AG04450 (cell line): ENCODE measurements around the gene FGD4. TPM values are rescaled to one million over a fixed set of nuclear protein-coding genes. Genes with fewer than 3 reads are reported as not detected.
A peak's percentile ranks its signal among the peaks of the same experiment; 100 is the strongest.

Experiments used
- CTCF ChIA-PET: fragments of 300-600, 350-600 bp; formaldehyde crosslinking; extraction: SDS; loops from one replicate; lab custom pipeline; 2022; ENCODE audit warnings: antibody characterized with exemption, inconsistent platforms; lab: Charles Lee
- POLR2A ChIA-PET: fragments of 350-600 bp; formaldehyde crosslinking; extraction: SDS; loops from one replicate; lab custom pipeline; 2021; ENCODE audit warnings: antibody characterized with exemption, inconsistent platforms; lab: Yijun Ruan, JAX
- DNase-seq: peaks from one replicate; pipeline ENCODE4 v3.0.0-alpha.2; 2011; ENCODE audit warnings: low read depth, low spot score
- H3K27ac ChIP-seq: one replicate; pipeline ENCODE4 v1.5.1; 2012; ENCODE audit warnings: low read depth, low read length, control low read depth
- H3K27me3 ChIP-seq: one replicate; pipeline ENCODE4 v1.6.0; 2012; ENCODE audit warnings: low read length; ENCODE audit not compliant: control insufficient read depth, insufficient read depth
- H3K4me3 ChIP-seq: 2 replicates; pipeline ENCODE4 v1.5.1; 2011; ENCODE audit warnings: mild to moderate bottlenecking, low read depth, low read length, control low read depth
- H3K9me3 ChIP-seq: 2 replicates; pipeline ENCODE4 v1.5.1; 2012; ENCODE audit warnings: low read length; ENCODE audit not compliant: control insufficient read depth, insufficient read depth
- CTCF ChIP-seq: IDR thresholded peaks from 2 replicates; pipeline ENCODE4 v1.5.1; 2011; ENCODE audit warnings: low read depth, low read length, control low read depth, inconsistent platforms
- polyA plus RNA-seq: library from polyadenylated mRNA; depleted of rRNA; stranded (reverse); fragments of >200 nt; gene quantifications from 2 replicates; pipeline ENCODE4 v1.2.3, GENCODE V29; 2011

Gene FGD4
- polyA plus RNA-seq, 1 experiment: 5.1 TPM

- POLR2A ChIA-PET: no interaction called here
- DNase-seq: no peak
- Histone ChIP-seq H3K27me3 (no peaks in the 10 kb centered on the region), H3K27ac (no peak overlapping the region), H3K4me3 (no peak overlapping the region), H3K9me3 (no peaks in the 10 kb centered on the region)
- TF ChIP-seq CTCF: no peak
- CTCF ChIA-PET: interaction anchor here (0.9 to 1.0 kb wide), 3 partner anchors 10 to 297 kb away, joined by 3 to 4 read pairs (median 3); no protein-coding TSS in a partner anchor
These were observed 263.3 kb downstream of the FGD4 start for GRCh38 chr12:32662665-32663064.

GRCh38 chr12:32666018-32666417 lies 266.7 kb downstream of the FGD4 start:
- no peak for TF ChIP-seq CTCF
- ChIA-PET CTCF (no interaction called here), POLR2A (no interaction called here)
- H3K4me3 ChIP-seq: no peak overlapping the region
- H3K9me3 ChIP-seq: peaks cover 10% of the 10 kb centered on the region
- no peak overlapping the region for H3K27ac ChIP-seq
- DNase-seq: no peak
- no peaks in the 10 kb centered on the region for H3K27me3 ChIP-seq

GRCh38 chr12:32669584-32669983 lies 270.2 kb downstream of the FGD4 start:
- Histone ChIP-seq H3K27ac (no peak overlapping the region), H3K4me3 (no peak overlapping the region), H3K9me3 (peaks cover 10% of the 10 kb centered on the region), H3K27me3 (peaks cover 2% of the 10 kb centered on the region)
- TF ChIP-seq CTCF: no peak
- no peak for DNase-seq
- POLR2A ChIA-PET: no interaction called here
- CTCF ChIA-PET: interaction anchor here (3.4 to 7.5 kb wide), 2 partner anchors 214 to 303 kb away, joined by 41 to 65 read pairs; no protein-coding TSS in a partner anchor

- no peak overlapping the region for H3K27ac ChIP-seq
- H3K4me3 ChIP-seq: no peak overlapping the region
- H3K27me3 ChIP-seq: peaks cover 2% of the 10 kb centered on the region
- TF ChIP-seq CTCF: peak; percentile 63
- POLR2A ChIA-PET: interaction anchor here (0.6 to 0.8 kb wide), 2 partner anchors 34 to 138 kb away, joined by 3 read pairs; no protein-coding TSS in a partner anchor
- CTCF ChIA-PET: interaction anchor here (0.6 to 7.5 kb wide), 22 partner anchors 9 to 1019 kb away, joined by 3 to 65 read pairs (median 4); partner anchors contain the start of gene YARS2
- H3K9me3 ChIP-seq: peaks cover 10% of the 10 kb centered on the region
- peak; percentile 67 for DNase-seq
These were observed 272.8 kb downstream of the FGD4 start for GRCh38 chr12:32671930-32672780.
